SK-N-MC (cell line): ENCODE data around the gene DCDC2.

Source experiments
- EZH2 ChIP-seq: fragments of 200-600 bp; sonication (generic); IDR thresholded peaks from one replicate; pipeline ENCODE4 v1.6.1; 2017; ENCODE audit warnings: antibody characterized with exemption
- FOXP2 ChIP-seq: optimal IDR thresholded peaks from 2 replicates; pipeline ENCODE3; 2011; ENCODE audit warnings: mild to moderate bottlenecking, moderate library complexity; ENCODE audit not compliant: insufficient read depth; ENCODE audit errors: extremely low read length, control extremely low read depth
- POLR2AphosphoS5 ChIP-seq: IDR thresholded peaks from 2 replicates; pipeline ENCODE4 v1.6.1; 2012; ENCODE audit warnings: mild to moderate bottlenecking, low read depth, low read length, borderline replicate concordance

DNA sequence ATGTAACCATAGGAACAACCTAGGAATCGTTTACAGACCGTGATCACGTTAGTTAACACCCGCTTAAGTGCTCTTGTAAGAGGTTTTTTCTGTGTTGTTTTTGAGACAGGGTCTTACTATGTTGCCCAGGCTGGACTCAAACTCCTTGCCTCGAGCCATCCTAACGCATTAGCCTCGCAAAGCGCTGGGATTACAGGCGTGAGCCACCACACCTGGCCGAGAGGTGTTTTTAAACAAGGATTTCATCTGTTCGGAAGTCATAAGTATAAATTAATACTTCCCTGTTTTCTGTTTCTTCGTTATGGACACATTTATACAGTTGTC lies 45.6 kb upstream of the DCDC2 start:
- no peak for TF ChIP-seq EZH2
- TF ChIP-seq POLR2AphosphoS5 = no peak
- no peak for TF ChIP-seq FOXP2
